DND-41 (cell line): Measurements from ENCODE around the gene SELENOK.

Source experiments
- ATAC-seq: fragments of 200-7000 bp; cut with Tn5 transposase; 3 replicates; pipeline ENCODE4 v1.9.1; 2021; ENCODE audit warnings: low read depth; ENCODE audit not compliant: insufficient read depth
- DNase-seq: peaks from one replicate; pipeline ENCODE4 v3.0.0-alpha.2; 2020
- H2AFZ ChIP-seq: 2 replicates; pipeline ENCODE4 v1.6.0; 2012; ENCODE audit warnings: low read depth, low read length
- H3K27ac ChIP-seq: 2 replicates; pipeline ENCODE4 v1.5.1; 2012; ENCODE audit warnings: low read length, inconsistent platforms
- H3K27me3 ChIP-seq: fragments of 200-600 bp; sonication (generic); 2 replicates; pipeline ENCODE4 v1.6.0; 2012; ENCODE audit warnings: low read length, mild to moderate bottlenecking, inconsistent platforms; ENCODE audit not compliant: insufficient read depth, poor library complexity
- H3K36me3 ChIP-seq: 2 replicates; pipeline ENCODE4 v1.5.1; 2012; ENCODE audit warnings: low read length, inconsistent platforms; ENCODE audit not compliant: insufficient read depth
- H3K4me1 ChIP-seq: 2 replicates; pipeline ENCODE4 v1.5.1; 2012; ENCODE audit warnings: mild to moderate bottlenecking, low read length; ENCODE audit not compliant: insufficient read depth
- H3K4me2 ChIP-seq: 2 replicates; pipeline ENCODE4 v1.6.0; 2012; ENCODE audit warnings: mild to moderate bottlenecking, moderate library complexity, low read length, inconsistent platforms; ENCODE audit not compliant: insufficient read depth
- H3K4me3 ChIP-seq, 2 experiments: fragments of 200-600 bp in 1 of 2; shearing (Covaris generic) in 1 of 2; 2 replicates each; pipeline ENCODE4 v1.5.1; 2012 to 2016; ENCODE audit warnings: inconsistent platforms in 2 of 2, low read length in 2 of 2, mild to moderate bottlenecking in 2 of 2, low read depth in 1 of 2, moderate library complexity in 1 of 2
- H3K79me2 ChIP-seq: 2 replicates; pipeline ENCODE4 v1.6.0; 2012; ENCODE audit warnings: low read length, inconsistent platforms; ENCODE audit not compliant: insufficient read depth
- H3K9ac ChIP-seq: 2 replicates; pipeline ENCODE4 v1.6.0; 2012; ENCODE audit warnings: low read depth, mild to moderate bottlenecking, inconsistent platforms, low read length, moderate library complexity
- H3K9me3 ChIP-seq: 2 replicates; pipeline ENCODE4 v1.5.1; 2012; ENCODE audit warnings: low read length, moderate library complexity, mild to moderate bottlenecking, inconsistent platforms; ENCODE audit not compliant: insufficient read depth, severe bottlenecking
- H4K20me1 ChIP-seq: 2 replicates; pipeline ENCODE4 v1.6.0; 2012; ENCODE audit warnings: low read length; ENCODE audit not compliant: insufficient read depth
- CTCF ChIP-seq: IDR thresholded peaks from 2 replicates; pipeline ENCODE4 v1.5.1; 2012; ENCODE audit warnings: borderline replicate concordance, low read length, moderate library complexity, mild to moderate bottlenecking; ENCODE audit not compliant: poor library complexity, severe bottlenecking; ENCODE audit errors: extremely low read depth
- EZH2 ChIP-seq: IDR thresholded peaks from 3 replicates; pipeline ENCODE4 v1.6.1; 2012; ENCODE audit warnings: borderline replicate concordance, low read depth, mild to moderate bottlenecking, moderate library complexity, low read length, inconsistent platforms; ENCODE audit not compliant: severe bottlenecking

SELENOK gene

GRCh38 chr3:53844262-53845102, 47.2 kb downstream of the SELENOK start:
- Histone ChIP-seq H3K9me3 (no peaks in the 10 kb centered on the region), H3K4me3 (no peak overlapping the region), H2AFZ (no peak overlapping the region), H4K20me1 (no peaks in the 10 kb centered on the region), H3K27ac (no peak overlapping the region), H3K4me1 (no peaks in the 10 kb centered on the region), H3K36me3 (no peaks in the 10 kb centered on the region), H3K4me2 (no peak overlapping the region), H3K79me2 (no peaks in the 10 kb centered on the region), H3K9ac (no peak overlapping the region), H3K27me3 (no peaks in the 10 kb centered on the region)
- no peak for ATAC-seq
- DNase-seq: no peak
- TF ChIP-seq EZH2 (no peak), CTCF (no peak)

- no peak overlapping the region for H2AFZ ChIP-seq
- H3K9ac ChIP-seq: no peak overlapping the region
- ATAC-seq (no peak), DNase-seq (no peak)
- no peak overlapping the region for H3K4me3 ChIP-seq
- no peaks in the 10 kb centered on the region for H3K4me1 ChIP-seq
- H3K4me2 ChIP-seq: no peak overlapping the region
- H3K27me3 ChIP-seq: no peaks in the 10 kb centered on the region
- no peak for TF ChIP-seq CTCF
- TF ChIP-seq EZH2: no peak
- no peaks in the 10 kb centered on the region for H3K79me2 ChIP-seq
- H3K36me3 ChIP-seq: no peaks in the 10 kb centered on the region
- H4K20me1 ChIP-seq: no peaks in the 10 kb centered on the region
- H3K27ac ChIP-seq: no peak overlapping the region
- no peaks in the 10 kb centered on the region for H3K9me3 ChIP-seq
Measured at GRCh38 chr3:53843195-53844177, 48.2 kb downstream of the SELENOK start.

- Histone ChIP-seq H4K20me1 (no peaks in the 10 kb centered on the region), H3K4me3 (no peak overlapping the region), H3K36me3 (no peaks in the 10 kb centered on the region), H3K9me3 (no peaks in the 10 kb centered on the region), H3K9ac (no peak overlapping the region), H3K79me2 (no peaks in the 10 kb centered on the region), H3K27ac (no peak overlapping the region), H2AFZ (no peak overlapping the region), H3K4me2 (no peak overlapping the region), H3K27me3 (no peaks in the 10 kb centered on the region), H3K4me1 (no peaks in the 10 kb centered on the region)
- no peak for DNase-seq
- no peak for ATAC-seq
- TF ChIP-seq CTCF (no peak), EZH2 (no peak)
Measured at GRCh38 chr3:53842436-53843194, 49.0 kb downstream of the SELENOK start.
